SK-N-SH (cell line): ENCODE results near the gene CD28. TPM values are rescaled to one million over a fixed set of nuclear protein-coding genes. Genes with fewer than 3 reads are reported as not detected.
A peak's percentile ranks its signal among the peaks of the same experiment; 100 is the strongest.

Experiments used
- CTCF ChIA-PET: fragments of 300-600, 350-600 bp; formaldehyde crosslinking; extraction: SDS; loops from one replicate; lab custom pipeline; 2021; lab: Yijun Ruan, JAX
- POLR2A ChIA-PET: fragments of 350-600 bp; sonication (Branson Sonifier 250); formaldehyde crosslinking; extraction: SDS; loops from one replicate; lab custom pipeline; 2020; ENCODE audit warnings: antibody characterized with exemption, inconsistent platforms; lab: Yijun Ruan, JAX
- DNase-seq: peaks from one replicate; pipeline ENCODE4 v3.0.0; 2012
- H2AFZ ChIP-seq: fragments of 200-600 bp; sonication (generic); 2 replicates; pipeline ENCODE4 v1.8.1; 2016; ENCODE audit warnings: antibody characterized with exemption, mild to moderate bottlenecking, low read depth
- H3F3A ChIP-seq: fragments of 200-600 bp; sonication (generic); replicated peaks from 2 replicates; pipeline ENCODE3; 2016; ENCODE audit warnings: antibody characterized with exemption, mild to moderate bottlenecking; ENCODE audit not compliant: insufficient read depth
- H3K27ac ChIP-seq, 2 experiments: fragments of 200-500 bp in 1 of 2; fragments of 200-600 bp in 1 of 2; sonication (Bioruptor generic) in 1 of 2; sonication (generic), shearing (Covaris generic) in 1 of 2; 2 replicates each; pipeline versions ENCODE4 v1.5.1 to v1.6.1; 2014 to 2016; ENCODE audit warnings: low read depth in 2 of 2, inconsistent platforms in 1 of 2, low read length in 1 of 2, mild to moderate bottlenecking in 1 of 2, mixed read lengths in 1 of 2
- H3K27me3 ChIP-seq: fragments of 200-600 bp; sonication (generic), shearing (Covaris generic); 2 replicates; pipeline ENCODE4 v1.6.1; 2016; ENCODE audit warnings: mixed run types; ENCODE audit not compliant: insufficient read depth
- H3K36me3 ChIP-seq, 2 experiments: fragments of 200-500 bp in 1 of 2; fragments of 200-600 bp in 1 of 2; sonication (Bioruptor generic) in 1 of 2; sonication (generic) in 1 of 2; replicated peaks in 1 of 2; 2 replicates each; pipeline versions ENCODE3 to v1.5.1; 2014 to 2016; ENCODE audit warnings: low read length in 1 of 2, mild to moderate bottlenecking in 1 of 2; ENCODE audit not compliant: insufficient read depth in 2 of 2, control insufficient read depth in 1 of 2
- H3K4me1 ChIP-seq, 2 experiments: fragments of 200-500 bp in 1 of 2; fragments of 200-600 bp in 1 of 2; sonication (Bioruptor generic) in 1 of 2; sonication (generic), shearing (Covaris generic) in 1 of 2; 2 replicates each; pipeline versions ENCODE4 v1.5.1 to v1.6.1; 2014 to 2016; ENCODE audit warnings: low read depth in 1 of 2, low read length in 1 of 2, mixed run types in 1 of 2; ENCODE audit not compliant: insufficient read depth in 2 of 2, control insufficient read depth in 1 of 2
- H3K4me2 ChIP-seq: fragments of 200-600 bp; sonication (generic), shearing (Covaris generic); 2 replicates; pipeline ENCODE4 v1.6.1; 2017; ENCODE audit warnings: mixed run types
- H3K4me3 ChIP-seq, 2 experiments: fragments of 200-500 bp in 1 of 2; fragments of 200-600 bp in 1 of 2; sonication (Bioruptor generic) in 1 of 2; sonication (generic), shearing (Covaris generic) in 1 of 2; 2 replicates each; pipeline versions ENCODE4 v1.5.1 to v1.8.1; 2014 to 2016; ENCODE audit warnings: low read depth in 2 of 2, inconsistent platforms in 1 of 2, low read length in 1 of 2, mild to moderate bottlenecking in 1 of 2, mixed read lengths in 1 of 2, moderate library complexity in 1 of 2
- H3K79me2 ChIP-seq: fragments of 200-600 bp; sonication (generic); 2 replicates; pipeline ENCODE4 v1.8.1; 2017; ENCODE audit warnings: mild to moderate bottlenecking; ENCODE audit not compliant: insufficient read depth
- H3K9ac ChIP-seq: fragments of 200-600 bp; sonication (generic); 2 replicates; pipeline ENCODE4 v1.6.1; 2017; ENCODE audit warnings: mixed run types
- H3K9me2 ChIP-seq: fragments of 200-600 bp; sonication (generic); 2 replicates; pipeline ENCODE4 v1.6.1; 2017; ENCODE audit warnings: mixed run types
- H3K9me3 ChIP-seq: fragments of 200-600 bp; sonication (generic); 2 replicates; pipeline ENCODE4 v1.6.1; 2017; ENCODE audit warnings: mixed run types, mild to moderate bottlenecking, moderate library complexity
- H4K20me1 ChIP-seq: fragments of 200-600 bp; sonication (generic); 2 replicates; pipeline ENCODE4 v1.6.1; 2017; ENCODE audit warnings: mild to moderate bottlenecking, mixed run types; ENCODE audit not compliant: insufficient read depth
- CHD2 ChIP-seq: fragments of 150-350 bp; IDR thresholded peaks from 2 replicates; pipeline ENCODE4 v1.6.1; 2018; ENCODE audit warnings: low read length; ENCODE audit not compliant: partially characterized antibody
- ELF1 ChIP-seq: IDR thresholded peaks from 2 replicates; pipeline ENCODE4 v1.4.0; 2012
- EP300 ChIP-seq, 2 experiments: IDR thresholded peaks; 2 replicates each; pipeline versions ENCODE4 v1.4.0 to v1.6.1; 2012; ENCODE audit warnings: borderline replicate concordance in 1 of 2, low read depth in 1 of 2, low read length in 1 of 2
- EZH2phosphoT487 ChIP-seq: fragments of 200-600 bp; sonication (generic); IDR thresholded peaks from 2 replicates; pipeline ENCODE4 v1.6.1; 2017; ENCODE audit warnings: low read depth, mixed run types, mild to moderate bottlenecking, antibody characterized with exemption, moderate library complexity, borderline replicate concordance
- FOSL2 ChIP-seq: IDR thresholded peaks from 2 replicates; pipeline ENCODE4 v1.4.0; 2012; ENCODE audit warnings: low read depth, mild to moderate bottlenecking, moderate library complexity, borderline replicate concordance
- FOXJ3 ChIP-seq: sonication (generic); formaldehyde crosslinking; IDR thresholded peaks from 2 replicates; pipeline ENCODE4 v1.5.1; 2020; ENCODE audit warnings: mild to moderate bottlenecking, missing genetic modification reagents
- FOXM1 ChIP-seq: IDR thresholded peaks from 2 replicates; pipeline ENCODE4 v1.4.0; 2012; ENCODE audit warnings: low read depth, mild to moderate bottlenecking
- JUND ChIP-seq: IDR thresholded peaks from 2 replicates; pipeline ENCODE4 v1.4.0; 2012
- MXI1 ChIP-seq: IDR thresholded peaks from 2 replicates; pipeline ENCODE4 v1.6.1; 2012; ENCODE audit warnings: mild to moderate bottlenecking, low read depth, low read length, improper control_type of control experiment
- NFIC ChIP-seq: IDR thresholded peaks from 2 replicates; pipeline ENCODE4 v1.4.0; 2012; ENCODE audit warnings: borderline replicate concordance
- POLR2AphosphoS5 ChIP-seq: IDR thresholded peaks from 2 replicates; pipeline ENCODE4 v1.6.1; 2012; ENCODE audit warnings: low read depth, low read length
- RCOR1 ChIP-seq: fragments of 150-350 bp; IDR thresholded peaks from 2 replicates; pipeline ENCODE4 v1.6.1; 2017; ENCODE audit warnings: antibody characterized with exemption, low read length
- RFX5 ChIP-seq: IDR thresholded peaks from 2 replicates; pipeline ENCODE4 v1.6.1; 2012; ENCODE audit warnings: mild to moderate bottlenecking, improper control_type of control experiment, low read length
- RXRA ChIP-seq: IDR thresholded peaks from 2 replicates; pipeline ENCODE4 v1.4.0; 2012; ENCODE audit warnings: low read depth, mild to moderate bottlenecking, borderline replicate concordance
- SMC3 ChIP-seq: IDR thresholded peaks from 2 replicates; pipeline ENCODE4 v1.6.1; 2012; ENCODE audit warnings: low read depth, low read length, improper control_type of control experiment
- TAF1 ChIP-seq: IDR thresholded peaks from 2 replicates; pipeline ENCODE4 v1.6.1; 2012; ENCODE audit warnings: low read depth, mild to moderate bottlenecking, low read length, moderate library complexity, borderline replicate concordance
- TCF12 ChIP-seq: IDR thresholded peaks from 2 replicates; pipeline ENCODE4 v1.4.0; 2012
- TEAD4 ChIP-seq: IDR thresholded peaks from 2 replicates; pipeline ENCODE4 v1.4.0; 2012; ENCODE audit warnings: mild to moderate bottlenecking, borderline replicate concordance; ENCODE audit not compliant: insufficient read depth
- YY1 ChIP-seq: IDR thresholded peaks from 2 replicates; pipeline ENCODE4 v1.4.0; 2012; ENCODE audit warnings: low read depth, mild to moderate bottlenecking
- WGBS: methylation state at CpG from one replicate; pipeline ENCODE4 v1.1.6; 2017; ENCODE audit warnings: low lambda C conversion rate; 5-methylcytosine and 5-hydroxymethylcytosine counted together
- polyA plus RNA-seq, 3 experiments: library from polyadenylated mRNA; depleted of rRNA; stranded (reverse); fragments of >200 nt; gene quantifications; 2 replicates each; pipeline ENCODE4 v1.2.3, GENCODE V29; 2012
- TF ChIP-seq, protein P1 (sequence below): IDR thresholded peaks from 2 replicates; pipeline ENCODE4 v1.6.1; 2012; ENCODE audit warnings: mild to moderate bottlenecking, low read depth, low read length, moderate library complexity
- TF ChIP-seq, protein P2 (sequence below): fragments of 150-350 bp; IDR thresholded peaks from 2 replicates; pipeline ENCODE4 v1.6.1; 2017; ENCODE audit warnings: antibody characterized with exemption, low read length, low read depth, borderline replicate concordance
- TF ChIP-seq, protein P3 (sequence below): IDR thresholded peaks from 2 replicates; pipeline ENCODE4 v1.4.0; 2012; ENCODE audit warnings: low read depth, borderline replicate concordance
- TF ChIP-seq, protein P4 (sequence below): IDR thresholded peaks from 2 replicates; pipeline ENCODE4; 2012

CD28 gene
- polyA plus RNA-seq, 1 of the 3 experiments (the other 2 are of a cell fraction) = 0.05 TPM

DNA sequence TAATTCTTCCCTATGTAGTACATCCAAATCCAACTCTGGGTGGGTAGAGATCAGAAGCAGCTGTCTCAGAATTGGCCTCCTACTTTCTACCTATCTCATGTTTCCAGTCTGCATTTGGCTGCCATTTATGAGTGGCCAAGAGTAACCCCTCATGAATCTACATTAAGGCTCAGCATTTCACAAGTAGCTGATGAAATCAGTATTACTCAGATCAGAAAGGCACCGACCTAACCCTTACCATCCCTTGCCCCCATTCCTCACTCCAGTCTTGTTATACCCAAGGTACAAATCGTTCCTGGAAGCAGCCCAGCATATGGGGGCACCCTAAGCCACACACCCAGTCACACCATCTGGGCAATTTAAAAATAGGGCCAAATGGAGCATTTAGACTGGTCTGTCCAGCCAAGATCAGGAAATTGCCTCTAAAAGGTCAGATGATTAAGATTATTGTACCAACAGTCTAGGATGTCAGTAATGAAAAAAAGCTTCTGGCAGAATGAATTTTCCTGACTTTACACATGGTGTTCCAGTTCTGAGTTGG is 37.1 kb downstream of the CD28 start:
- H3K4me3 ChIP-seq = no peak overlapping the region
- no peak overlapping the region for H2AFZ ChIP-seq

DNA sequence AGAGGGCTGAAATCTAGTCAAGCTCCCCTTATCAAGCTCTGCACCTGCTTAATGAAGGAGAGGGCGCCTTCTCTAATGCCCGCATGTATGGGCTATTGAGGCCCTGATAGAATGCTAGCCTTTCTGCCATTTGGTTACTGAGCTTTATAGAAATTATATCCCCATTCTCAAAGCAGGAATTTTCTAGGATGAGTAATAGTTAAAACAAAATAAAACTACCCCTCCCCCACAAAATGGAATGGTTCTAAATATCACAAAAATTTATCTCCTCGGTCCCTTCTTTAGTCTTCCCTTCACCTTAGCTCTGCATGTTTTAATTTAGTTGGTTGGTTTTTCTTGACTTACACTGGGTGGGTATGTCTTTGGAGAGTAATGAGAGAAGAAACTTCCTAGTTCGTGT is 37.7 kb downstream of the CD28 start:
- Histone ChIP-seq H3F3A (no peaks in the 10 kb centered on the region), H3K4me3 (no peak overlapping the region), H3K4me2 (0 out of 2 replicates have a peak overlapping the region, but pooled peaks have one; percentile 2), H3K27me3 (no peaks in the 10 kb centered on the region), H3K36me3 (no peaks in the 10 kb centered on the region), H3K27ac (no peak overlapping the region), H3K9me2 (no peaks in the 10 kb centered on the region), H3K4me1 (peaks cover 2 to 11% of the 10 kb centered on the region in 2 experiments; a peak in 2 of 4 replicates), H3K79me2 (no peaks in the 10 kb centered on the region), H2AFZ (no peak overlapping the region), H3K9me3 (no peaks in the 10 kb centered on the region), H4K20me1 (no peaks in the 10 kb centered on the region), H3K9ac (no peak overlapping the region)
- 82% methylated on average over 4 of the region's 4 CpGs for WGBS
- DNase-seq = no peak
- ChIA-PET CTCF (interaction anchor here (1.7 to 2.6 kb wide), 2 partner anchors 38 to 72 kb away, joined by 5 to 10 read pairs; no protein-coding TSS in a partner anchor), POLR2A (no interaction called here)
- TF ChIP-seq EP300 (IDR thresholded peaks at IDR 0.05; ENCODE audit: borderline replicate concordance in 1 of 2, low read depth in 1 of 2, low read length in 1 of 2) = no peak
- no peak for TF ChIP-seq YY1
- TF ChIP-seq, protein P1, sequence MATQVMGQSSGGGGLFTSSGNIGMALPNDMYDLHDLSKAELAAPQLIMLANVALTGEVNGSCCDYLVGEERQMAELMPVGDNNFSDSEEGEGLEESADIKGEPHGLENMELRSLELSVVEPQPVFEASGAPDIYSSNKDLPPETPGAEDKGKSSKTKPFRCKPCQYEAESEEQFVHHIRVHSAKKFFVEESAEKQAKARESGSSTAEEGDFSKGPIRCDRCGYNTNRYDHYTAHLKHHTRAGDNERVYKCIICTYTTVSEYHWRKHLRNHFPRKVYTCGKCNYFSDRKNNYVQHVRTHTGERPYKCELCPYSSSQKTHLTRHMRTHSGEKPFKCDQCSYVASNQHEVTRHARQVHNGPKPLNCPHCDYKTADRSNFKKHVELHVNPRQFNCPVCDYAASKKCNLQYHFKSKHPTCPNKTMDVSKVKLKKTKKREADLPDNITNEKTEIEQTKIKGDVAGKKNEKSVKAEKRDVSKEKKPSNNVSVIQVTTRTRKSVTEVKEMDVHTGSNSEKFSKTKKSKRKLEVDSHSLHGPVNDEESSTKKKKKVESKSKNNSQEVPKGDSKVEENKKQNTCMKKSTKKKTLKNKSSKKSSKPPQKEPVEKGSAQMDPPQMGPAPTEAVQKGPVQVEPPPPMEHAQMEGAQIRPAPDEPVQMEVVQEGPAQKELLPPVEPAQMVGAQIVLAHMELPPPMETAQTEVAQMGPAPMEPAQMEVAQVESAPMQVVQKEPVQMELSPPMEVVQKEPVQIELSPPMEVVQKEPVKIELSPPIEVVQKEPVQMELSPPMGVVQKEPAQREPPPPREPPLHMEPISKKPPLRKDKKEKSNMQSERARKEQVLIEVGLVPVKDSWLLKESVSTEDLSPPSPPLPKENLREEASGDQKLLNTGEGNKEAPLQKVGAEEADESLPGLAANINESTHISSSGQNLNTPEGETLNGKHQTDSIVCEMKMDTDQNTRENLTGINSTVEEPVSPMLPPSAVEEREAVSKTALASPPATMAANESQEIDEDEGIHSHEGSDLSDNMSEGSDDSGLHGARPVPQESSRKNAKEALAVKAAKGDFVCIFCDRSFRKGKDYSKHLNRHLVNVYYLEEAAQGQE = no peak
- TF ChIP-seq RXRA = no peak
- no peak for TF ChIP-seq EZH2phosphoT487
- TF ChIP-seq CHD2 = no peak
- TF ChIP-seq, protein P2, sequence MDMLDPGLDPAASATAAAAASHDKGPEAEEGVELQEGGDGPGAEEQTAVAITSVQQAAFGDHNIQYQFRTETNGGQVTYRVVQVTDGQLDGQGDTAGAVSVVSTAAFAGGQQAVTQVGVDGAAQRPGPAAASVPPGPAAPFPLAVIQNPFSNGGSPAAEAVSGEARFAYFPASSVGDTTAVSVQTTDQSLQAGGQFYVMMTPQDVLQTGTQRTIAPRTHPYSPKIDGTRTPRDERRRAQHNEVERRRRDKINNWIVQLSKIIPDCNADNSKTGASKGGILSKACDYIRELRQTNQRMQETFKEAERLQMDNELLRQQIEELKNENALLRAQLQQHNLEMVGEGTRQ = no peak
- no peak for TF ChIP-seq FOXJ3

More for the DNA sequence above, 37.1 kb downstream of the CD28 start:
- Histone ChIP-seq H4K20me1 (no peaks in the 10 kb centered on the region), H3K9ac (no peak overlapping the region), H3F3A (no peaks in the 10 kb centered on the region), H3K4me2 (0 out of 2 replicates have a peak overlapping the region, but pooled peaks have one; percentile 2), H3K9me3 (no peaks in the 10 kb centered on the region), H3K27me3 (no peaks in the 10 kb centered on the region), H3K36me3 (no peaks in the 10 kb centered on the region), H3K4me1 (peaks cover 2 to 11% of the 10 kb centered on the region in 2 experiments; a peak in 2 of 4 replicates), H3K27ac (no peak overlapping the region), H3K9me2 (no peaks in the 10 kb centered on the region), H3K79me2 (no peaks in the 10 kb centered on the region)
- ChIA-PET POLR2A (no interaction called here), CTCF (interaction anchor here (1.7 to 2.6 kb wide), 2 partner anchors 39 to 73 kb away, joined by 5 to 10 read pairs; no protein-coding TSS in a partner anchor)
- DNase-seq = no peak
- WGBS = 29% methylated on average over 2 of the region's 2 CpGs
- no peak for TF ChIP-seq MXI1
- no peak for TF ChIP-seq POLR2AphosphoS5
- TF ChIP-seq TCF12 = peak; percentile 57; the same call in 1 of the 2 replicates
- TF ChIP-seq, protein P3, sequence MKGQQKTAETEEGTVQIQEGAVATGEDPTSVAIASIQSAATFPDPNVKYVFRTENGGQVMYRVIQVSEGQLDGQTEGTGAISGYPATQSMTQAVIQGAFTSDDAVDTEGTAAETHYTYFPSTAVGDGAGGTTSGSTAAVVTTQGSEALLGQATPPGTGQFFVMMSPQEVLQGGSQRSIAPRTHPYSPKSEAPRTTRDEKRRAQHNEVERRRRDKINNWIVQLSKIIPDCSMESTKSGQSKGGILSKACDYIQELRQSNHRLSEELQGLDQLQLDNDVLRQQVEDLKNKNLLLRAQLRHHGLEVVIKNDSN = no peak
- no peak for TF ChIP-seq CHD2
- TF ChIP-seq, protein P4, sequence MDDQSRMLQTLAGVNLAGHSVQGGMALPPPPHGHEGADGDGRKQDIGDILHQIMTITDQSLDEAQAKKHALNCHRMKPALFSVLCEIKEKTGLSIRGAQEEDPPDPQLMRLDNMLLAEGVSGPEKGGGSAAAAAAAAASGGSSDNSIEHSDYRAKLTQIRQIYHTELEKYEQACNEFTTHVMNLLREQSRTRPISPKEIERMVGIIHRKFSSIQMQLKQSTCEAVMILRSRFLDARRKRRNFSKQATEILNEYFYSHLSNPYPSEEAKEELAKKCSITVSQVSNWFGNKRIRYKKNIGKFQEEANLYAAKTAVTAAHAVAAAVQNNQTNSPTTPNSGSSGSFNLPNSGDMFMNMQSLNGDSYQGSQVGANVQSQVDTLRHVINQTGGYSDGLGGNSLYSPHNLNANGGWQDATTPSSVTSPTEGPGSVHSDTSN = peak; percentile 36; the same call in 1 of the 2 replicates
- no peak for TF ChIP-seq SMC3
- TF ChIP-seq EP300 (IDR thresholded peaks at IDR 0.05; ENCODE audit: borderline replicate concordance in 1 of 2, low read depth in 1 of 2, low read length in 1 of 2) = peak in 1 of 2 experiments; percentile 36; a peak in 1 of 4 replicates
- no peak for TF ChIP-seq FOXJ3
- TF ChIP-seq TAF1 = no peak
- TF ChIP-seq RCOR1 = no peak
- TF ChIP-seq FOSL2 = 0 out of 2 replicates have a peak, but pooled peaks have one; percentile 3
- TF ChIP-seq ELF1 = no peak
- TF ChIP-seq JUND = no peak
- TF ChIP-seq TEAD4 = peak; percentile 20; the same call in 1 of the 2 replicates
- TF ChIP-seq YY1 = no peak
- TF ChIP-seq RFX5 = no peak
- TF ChIP-seq FOXM1 = no peak
- TF ChIP-seq NFIC = peak; percentile 37; the same call in 1 of the 2 replicates
